NCI-H146 treated with DMSO at 0.1 percent for 48 hours (cell line): ENCODE measurements around the gene ALKBH1.

Experiments used
- DNase-seq: peaks from one replicate; lab custom pipeline; 2025; ENCODE audit not compliant: unreplicated experiment; lab: John Stamatoyannopoulos, UW

ALKBH1 gene

GRCh38 chr14:77625360-77625759 is 82.5 kb downstream of the ALKBH1 start:
- DNase-seq: no peak

- DNase-seq: no peak
Observed at GRCh38 chr14:77623201-77623600, 84.6 kb downstream of the ALKBH1 start.
